ENCODE results near the gene FAM124A. TPM values are rescaled to one million over a fixed set of nuclear protein-coding genes. Genes with fewer than 3 reads are reported as not detected.

Gene FAM124A
- polyA plus RNA-seq, 3 donors, result 0.03 to 0.20 (median 0.13) TPM

DNA sequence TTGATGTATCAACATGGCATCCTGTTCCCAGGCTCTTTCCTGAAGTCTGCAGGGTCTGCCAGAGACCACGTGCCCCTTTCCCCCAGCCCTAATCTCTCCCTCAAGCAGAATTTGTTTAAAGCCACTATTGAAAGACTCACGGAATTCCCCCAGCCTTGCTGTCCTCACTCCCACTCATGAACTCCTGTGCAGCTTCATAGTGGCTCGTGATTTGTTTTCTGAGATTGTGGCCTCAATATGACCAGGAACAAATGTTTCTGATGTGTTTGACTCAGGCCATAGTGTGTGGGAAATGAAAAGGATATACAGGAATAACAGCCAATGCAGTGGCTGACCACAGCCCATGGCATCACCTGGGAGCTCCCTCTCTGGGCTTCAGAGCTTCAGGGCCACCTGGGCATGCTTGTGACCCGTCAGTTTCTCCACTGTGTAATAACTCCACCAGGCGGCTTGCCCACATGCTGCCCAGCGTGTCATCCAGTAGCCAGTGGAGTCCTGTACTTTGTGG is 109.2 kb downstream of the FAM124A start:
- H3K9me3 Mint-ChIP-seq, result no peaks in the 10 kb centered on the region
- TF ChIP-seq, protein P1, sequence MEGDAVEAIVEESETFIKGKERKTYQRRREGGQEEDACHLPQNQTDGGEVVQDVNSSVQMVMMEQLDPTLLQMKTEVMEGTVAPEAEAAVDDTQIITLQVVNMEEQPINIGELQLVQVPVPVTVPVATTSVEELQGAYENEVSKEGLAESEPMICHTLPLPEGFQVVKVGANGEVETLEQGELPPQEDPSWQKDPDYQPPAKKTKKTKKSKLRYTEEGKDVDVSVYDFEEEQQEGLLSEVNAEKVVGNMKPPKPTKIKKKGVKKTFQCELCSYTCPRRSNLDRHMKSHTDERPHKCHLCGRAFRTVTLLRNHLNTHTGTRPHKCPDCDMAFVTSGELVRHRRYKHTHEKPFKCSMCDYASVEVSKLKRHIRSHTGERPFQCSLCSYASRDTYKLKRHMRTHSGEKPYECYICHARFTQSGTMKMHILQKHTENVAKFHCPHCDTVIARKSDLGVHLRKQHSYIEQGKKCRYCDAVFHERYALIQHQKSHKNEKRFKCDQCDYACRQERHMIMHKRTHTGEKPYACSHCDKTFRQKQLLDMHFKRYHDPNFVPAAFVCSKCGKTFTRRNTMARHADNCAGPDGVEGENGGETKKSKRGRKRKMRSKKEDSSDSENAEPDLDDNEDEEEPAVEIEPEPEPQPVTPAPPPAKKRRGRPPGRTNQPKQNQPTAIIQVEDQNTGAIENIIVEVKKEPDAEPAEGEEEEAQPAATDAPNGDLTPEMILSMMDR (IDR thresholded peaks at IDR 0.05), result no peak

GRCh38 chr13:51332566-51333361 is 110.6 kb downstream of the FAM124A start:
- WGBS (ENCODE audit: insufficient coverage), result 76% methylated on average over 2 of the region's 2 CpGs
- Mint-ChIP-seq H3K36me3 (no peaks in the 10 kb centered on the region), H3K4me1 (peaks cover 18% of the 10 kb centered on the region), H3K9me3 (no peaks in the 10 kb centered on the region), H3K27me3 (ENCODE audit: low read depth in 3 of 3) (no peaks in the 10 kb centered on the region), H3K27ac (no peak overlapping the region), H3K4me3 (no peak overlapping the region)
- Histone ChIP-seq H3K9ac (ENCODE audit: insufficient read depth, low read length, poor library complexity, severe bottlenecking) (no peak overlapping the region), H3K27ac (ENCODE audit: low read depth in 1 of 2, low read length in 2 of 2) (no peak overlapping the region), H3K27me3 (ENCODE audit: control insufficient read depth in 2 of 2, insufficient read depth in 2 of 2, low read length in 2 of 2) (no peaks in the 10 kb centered on the region), H3K79me2 (ENCODE audit: insufficient read depth, low read length) (no peaks in the 10 kb centered on the region), H2AFZ (ENCODE audit: insufficient read depth, low read depth, low read length, poor library complexity, severe bottlenecking) (no peak overlapping the region), H3K4me2 (replicated peaks; ENCODE audit: extremely low read depth, low read length, poor library complexity, severe bottlenecking) (no peak overlapping the region), H4K20me1 (ENCODE audit: insufficient read depth, low read length) (no peaks in the 10 kb centered on the region), H3K4me3 (replicated peaks in 1 of 3; ENCODE audit: low read depth in 2 of 3, low read length in 3 of 3) (no peak overlapping the region), H3K4me1 (ENCODE audit: control insufficient read depth in 1 of 2, insufficient read depth in 2 of 2, low read length in 2 of 2) (peaks cover 13 to 15% of the 10 kb centered on the region in 2 donors), H3K36me3 (replicated peaks in 1 of 2; ENCODE audit: control insufficient read depth in 1 of 2, insufficient read depth in 2 of 2, low read length in 2 of 2) (no peaks in the 10 kb centered on the region), H3K9me3 (replicated peaks in 1 of 2; ENCODE audit: control insufficient read depth in 1 of 2, insufficient read depth in 1 of 2, low read length in 2 of 2) (no peaks in the 10 kb centered on the region)
- TF ChIP-seq, protein P1 (IDR thresholded peaks at IDR 0.05), result no peak
- intact Hi-C loops (cut with micrococcal nuclease), result no loop called here
- no peak for DNase-seq

More for the DNA sequence above, 109.2 kb downstream of the FAM124A start:
- Histone ChIP-seq H3K9me3 (replicated peaks in 1 of 2; ENCODE audit: control insufficient read depth in 1 of 2, insufficient read depth in 1 of 2, low read length in 2 of 2) (no peaks in the 10 kb centered on the region), H3K4me3 (replicated peaks in 1 of 3; ENCODE audit: low read depth in 2 of 3, low read length in 3 of 3) (no peak overlapping the region), H2AFZ (ENCODE audit: insufficient read depth, low read depth, low read length, poor library complexity, severe bottlenecking) (no peak overlapping the region), H4K20me1 (ENCODE audit: insufficient read depth, low read length) (no peaks in the 10 kb centered on the region), H3K9ac (ENCODE audit: insufficient read depth, low read length, poor library complexity, severe bottlenecking) (no peak overlapping the region), H3K4me1 (ENCODE audit: control insufficient read depth in 1 of 2, insufficient read depth in 2 of 2, low read length in 2 of 2) (peaks cover 13 to 15% of the 10 kb centered on the region in 2 donors), H3K27ac (ENCODE audit: low read depth in 1 of 2, low read length in 2 of 2) (no peak overlapping the region), H3K36me3 (replicated peaks in 1 of 2; ENCODE audit: control insufficient read depth in 1 of 2, insufficient read depth in 2 of 2, low read length in 2 of 2) (no peaks in the 10 kb centered on the region), H3K79me2 (ENCODE audit: insufficient read depth, low read length) (no peaks in the 10 kb centered on the region), H3K4me2 (replicated peaks; ENCODE audit: extremely low read depth, low read length, poor library complexity, severe bottlenecking) (no peak overlapping the region), H3K27me3 (ENCODE audit: control insufficient read depth in 2 of 2, insufficient read depth in 2 of 2, low read length in 2 of 2) (no peaks in the 10 kb centered on the region)
- peak overlapping the region in 2 of 7 donors; percentile 7 to 45 for H3K27ac Mint-ChIP-seq
- peak overlapping the region in 1 of 2 donors; percentile 9 for H3K4me3 Mint-ChIP-seq
- H3K4me1 Mint-ChIP-seq, result peaks cover 18% of the 10 kb centered on the region
- intact Hi-C loops (cut with micrococcal nuclease), result no loop called here
- WGBS (ENCODE audit: insufficient coverage), result 53% methylated on average over 3 of the region's 6 CpGs
- H3K27me3 Mint-ChIP-seq (ENCODE audit: low read depth in 3 of 3), result no peaks in the 10 kb centered on the region
- H3K36me3 Mint-ChIP-seq, result no peaks in the 10 kb centered on the region
- DNase-seq, result no peak

All from CD14-positive monocyte (primary cell).